DMS53 (cell line): ENCODE measurements around the gene KRT3.
"Not testable (repeated sequence)": the region's sequence is repeated elsewhere in the genome, so short reads cannot be mapped to it uniquely, and the experiment has no call there.

Source experiments
- DNase-seq: peaks from one replicate; lab custom pipeline; 2025; lab: John Stamatoyannopoulos, UW

The KRT3 gene

GRCh38 chr12:52781399-52782082, 14.4 kb downstream of the KRT3 start:
- DNase-seq, result no peak

- no peak for DNase-seq
Observed at GRCh38 chr12:52779914-52780313, 16.0 kb downstream of the KRT3 start.

GRCh38 chr12:52778833-52779232, 17.1 kb downstream of the KRT3 start:
- no peak for DNase-seq

DNA sequence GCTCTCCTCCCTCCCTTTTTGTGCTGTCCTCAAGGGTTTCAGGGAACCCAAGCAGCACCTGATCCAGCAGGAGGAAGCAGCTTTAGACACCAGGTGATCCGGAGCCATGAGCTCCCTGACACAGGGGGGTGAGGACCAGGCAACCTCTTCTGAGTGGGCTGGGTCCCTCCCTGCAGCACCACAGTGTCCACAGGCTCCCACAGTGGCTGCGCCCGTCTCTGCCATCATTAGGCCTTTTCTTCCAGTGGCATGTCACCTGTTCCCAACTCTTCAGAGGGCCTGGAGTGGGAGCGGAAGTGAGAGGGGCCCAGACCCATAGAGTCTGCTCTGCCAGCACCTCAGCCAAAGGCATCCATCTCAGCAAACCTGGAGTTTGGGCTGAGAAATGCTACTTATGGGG, 18.4 kb downstream of the KRT3 start:
- no peak for DNase-seq

- DNase-seq, result no peak
Observed at GRCh38 chr12:52776913-52777395, 19.0 kb downstream of the KRT3 start, which contains the start of gene KRT76. TSS of gene KRT76 (minus strand) at chr12:52777345. CDS start at chr12:52777291, 54 bp downstream.

DNA sequence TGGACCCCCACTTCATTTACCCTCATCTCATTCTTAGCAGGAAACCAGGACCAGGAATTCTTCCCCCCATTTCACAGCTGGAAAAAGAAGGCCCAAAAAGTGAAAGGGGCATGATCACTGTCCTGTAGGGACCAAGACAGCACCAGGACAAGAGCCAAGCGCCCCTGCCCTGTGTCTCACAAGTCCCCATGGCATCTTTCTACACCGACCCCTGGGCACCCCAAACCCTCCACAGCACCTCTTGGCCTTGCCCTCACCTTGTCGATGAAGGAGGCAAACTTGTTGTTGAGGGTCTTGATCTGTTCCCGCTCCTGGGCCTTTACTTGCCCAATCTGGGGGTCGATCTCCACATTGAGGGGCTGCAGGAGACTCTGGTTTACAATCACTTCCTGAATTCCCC, 19.5 kb downstream of the KRT3 start:
- no peak for DNase-seq

GRCh38 chr12:52774629-52775250, 21.2 kb downstream of the KRT3 start:
- no peak for DNase-seq

DNA sequence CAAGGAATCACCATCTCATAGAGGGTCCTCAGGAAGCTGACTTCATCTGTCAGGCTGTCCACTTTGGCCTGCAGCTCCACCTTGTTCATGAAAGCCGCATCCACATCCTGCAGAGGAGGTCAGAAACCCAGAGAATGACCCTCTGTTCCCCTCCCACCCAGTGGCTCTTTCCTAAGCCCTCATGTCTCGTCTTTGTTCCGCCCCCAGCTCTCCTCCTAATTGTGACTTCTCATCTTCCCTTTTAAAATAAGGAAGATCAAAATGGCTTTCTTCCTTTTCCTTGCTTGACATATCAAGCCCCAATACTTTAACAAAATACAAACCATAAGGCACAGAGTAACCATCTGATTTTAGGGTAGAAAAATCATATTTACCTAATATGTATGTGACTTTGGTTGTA, 23.1 kb downstream of the KRT3 start:
- no peak for DNase-seq

DNA sequence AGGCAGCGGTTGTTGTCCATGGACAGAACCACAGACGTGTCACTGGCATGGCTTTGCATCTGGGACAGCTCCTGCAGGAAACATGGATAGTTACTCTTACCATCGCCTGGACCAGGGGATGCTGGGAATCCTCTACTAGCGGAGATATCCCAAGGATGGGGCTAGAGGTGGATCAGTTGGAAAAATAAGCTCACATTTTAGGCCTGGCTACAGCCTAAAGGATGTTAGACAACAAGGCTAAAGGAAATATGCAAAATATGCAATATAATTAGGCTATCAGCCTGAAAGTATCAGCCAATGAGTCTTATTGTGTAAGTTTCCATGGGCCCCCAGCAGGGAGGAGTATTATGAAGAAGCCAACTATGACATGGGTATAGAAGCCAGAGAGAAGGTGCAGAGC, 23.7 kb downstream of the KRT3 start:
- no peak for DNase-seq

DNA sequence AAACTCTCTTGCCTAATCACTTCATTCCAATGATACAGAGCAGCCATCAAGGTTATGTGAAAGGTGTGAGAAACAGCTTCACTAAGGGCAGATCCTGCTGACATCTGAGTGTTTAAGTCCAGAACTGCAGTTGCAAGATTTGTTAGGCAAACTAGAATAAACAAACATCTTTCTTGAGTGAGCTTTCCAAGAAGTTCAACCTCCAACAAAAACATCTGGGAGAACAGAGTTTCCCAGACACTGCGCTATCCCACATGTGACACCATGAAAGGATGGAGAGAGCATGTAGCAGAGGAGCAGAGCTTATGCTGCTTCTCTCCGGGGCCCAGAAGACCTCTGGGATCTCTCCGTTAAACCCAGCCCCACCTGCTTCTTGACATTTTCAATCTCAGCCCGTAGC, 24.4 kb downstream of the KRT3 start:
- DNase-seq, result no peak

DNA sequence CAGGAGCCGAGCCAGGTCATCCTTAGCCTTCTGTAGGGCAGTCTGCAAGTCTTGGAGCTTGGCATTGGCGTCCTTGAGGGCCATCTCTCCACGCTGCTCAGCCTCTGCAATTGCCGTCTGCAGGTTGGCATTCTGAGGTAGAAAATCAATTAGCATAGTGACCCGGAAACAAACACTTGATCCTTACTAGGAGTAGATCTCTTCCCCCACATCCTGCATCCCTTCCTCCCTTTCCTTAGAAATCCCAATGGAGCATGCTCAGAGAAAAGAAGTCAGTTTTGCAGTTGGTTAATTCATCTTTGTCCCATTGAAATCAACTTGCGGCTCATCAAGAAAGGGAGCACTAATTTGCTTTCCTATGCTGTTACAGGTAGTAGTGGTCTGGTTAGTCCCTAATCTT, 24.8 kb downstream of the KRT3 start:
- DNase-seq, result no peak

- no peak for DNase-seq
Observed at GRCh38 chr12:52769946-52770345, 26.0 kb downstream of the KRT3 start.

GRCh38 chr12:52769354-52769753, 26.6 kb downstream of the KRT3 start:
- DNase-seq, result no peak

DNA sequence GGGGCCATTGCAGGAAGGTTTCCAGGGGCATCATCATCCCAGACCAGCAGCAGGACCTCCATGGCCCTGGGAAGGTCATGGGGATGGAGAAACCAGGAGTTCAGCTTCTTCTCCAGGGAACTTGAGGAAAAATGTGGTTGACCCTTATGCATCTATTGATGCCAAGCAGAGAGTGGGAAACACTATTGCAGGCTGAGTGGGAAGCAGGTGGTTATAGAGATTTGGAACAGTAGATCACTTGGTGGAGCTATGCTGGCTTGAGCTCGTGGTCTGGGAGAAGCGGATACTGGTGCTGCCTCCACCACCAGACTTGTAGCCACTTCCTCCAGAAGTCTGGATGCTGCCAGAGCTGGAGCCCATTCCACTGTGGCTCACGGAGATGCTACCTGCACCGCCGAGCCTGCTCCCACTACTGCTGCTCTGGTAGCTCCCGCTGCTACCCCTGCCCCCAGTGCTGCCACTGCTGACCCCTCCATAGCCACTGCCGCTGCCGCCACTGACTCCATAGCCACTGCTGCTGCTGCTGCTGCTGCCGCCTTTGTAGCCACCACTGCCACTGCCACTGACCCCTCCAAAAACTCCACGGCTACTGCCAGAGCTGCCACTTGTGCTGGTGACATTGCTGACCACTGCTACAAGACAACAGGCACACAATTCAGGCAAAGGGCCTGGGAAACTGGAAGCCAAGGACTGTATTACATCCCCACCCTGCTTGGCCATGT, 27.3 kb downstream of the KRT3 start:
- no peak for DNase-seq

GRCh38 chr12:52767427-52767826, 28.5 kb downstream of the KRT3 start:
- no peak for DNase-seq

GRCh38 chr12:52767020-52767379, 28.9 kb downstream of the KRT3 start:
- DNase-seq, result no peak

DNA sequence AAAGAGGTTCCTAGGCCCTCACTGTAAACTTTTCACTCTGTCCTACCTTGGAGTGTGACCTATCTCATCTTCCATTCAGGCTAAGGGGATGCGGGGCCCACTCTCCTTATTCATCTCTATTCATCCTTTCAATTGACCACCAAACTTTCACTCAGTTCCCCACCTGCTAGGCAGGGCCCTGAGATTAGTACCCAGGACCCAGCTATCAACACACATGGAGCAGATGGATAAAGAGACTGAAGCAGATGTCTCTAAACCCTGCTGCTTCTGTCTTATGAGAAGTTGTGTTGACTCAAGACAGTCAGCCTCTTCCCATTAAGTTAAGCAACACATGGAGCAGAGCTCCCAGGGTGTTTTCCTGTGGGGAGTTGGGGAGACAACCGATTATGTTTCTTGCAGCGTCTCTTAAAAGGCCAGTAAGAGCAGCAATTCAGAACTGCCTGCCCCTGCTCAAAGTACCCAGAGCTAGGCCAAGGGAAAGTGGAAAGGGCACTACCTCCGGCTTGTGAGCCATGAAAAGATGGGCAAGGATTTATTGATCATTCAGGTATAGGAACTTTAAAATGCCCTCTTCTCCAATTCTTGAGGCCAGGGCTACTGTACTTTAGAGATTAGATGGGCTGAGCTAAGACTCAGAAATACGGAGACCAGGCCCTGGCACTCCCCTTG, 29.4 kb downstream of the KRT3 start:
- DNase-seq, result no peak

DNA sequence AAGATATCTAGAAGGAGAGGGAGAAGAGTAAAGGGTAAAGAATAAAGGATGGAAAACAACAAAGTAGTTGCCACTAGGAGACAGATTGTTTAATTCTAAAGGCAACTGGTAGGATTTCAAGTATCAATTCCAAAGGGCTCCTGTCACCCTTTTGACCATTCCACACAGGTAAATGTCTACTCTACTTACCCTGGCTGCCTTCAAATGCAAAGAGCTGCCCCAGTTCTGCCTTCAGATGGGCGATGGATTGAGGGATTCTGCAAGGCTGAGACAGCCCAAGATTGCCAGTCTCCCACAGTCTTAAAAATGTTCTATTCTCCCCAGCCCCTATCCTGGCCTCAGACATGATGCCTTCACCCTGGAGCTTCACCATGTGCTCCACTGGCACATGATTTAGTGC, 30.2 kb downstream of the KRT3 start:
- DNase-seq, result no peak

GRCh38 chr12:52763991-52764390, 31.9 kb downstream of the KRT3 start:
- no peak for DNase-seq

GRCh38 chr12:52763036-52763659, 32.8 kb downstream of the KRT3 start:
- no peak for DNase-seq

- no peak for DNase-seq
Observed at GRCh38 chr12:52761802-52762201, 34.1 kb downstream of the KRT3 start.

- not testable (repeated sequence) for DNase-seq
Observed at GRCh38 chr12:52761218-52761617, 34.7 kb downstream of the KRT3 start.
